ENCODE data around the gene SHROOM2.

Gene SHROOM2

GRCh38 chrX:9943420-9943819 is 157.2 kb downstream of the SHROOM2 start:
- no peak for DNase-seq (ENCODE audit: low read depth)

- no peak for DNase-seq (ENCODE audit: low read depth)
Observed at GRCh38 chrX:9947131-9947794, 161.0 kb downstream of the SHROOM2 start.

GRCh38 chrX:9948406-9948805 is 162.2 kb downstream of the SHROOM2 start:
- no peak for DNase-seq (ENCODE audit: low read depth)

GRCh38 chrX:9952300-9952699 is 166.1 kb downstream of the SHROOM2 start:
- no peak for DNase-seq (ENCODE audit: low read depth)

GRCh38 chrX:9953396-9953795 is 167.2 kb downstream of the SHROOM2 start:
- no peak for DNase-seq (ENCODE audit: low read depth)

GRCh38 chrX:9955506-9955905 is 169.3 kb downstream of the SHROOM2 start:
- DNase-seq (ENCODE audit: low read depth) = no peak

GRCh38 chrX:9957743-9958142 is 171.5 kb downstream of the SHROOM2 start:
- DNase-seq (ENCODE audit: low read depth) = no peak

GRCh38 chrX:9958183-9958582 is 172.0 kb downstream of the SHROOM2 start:
- DNase-seq (ENCODE audit: low read depth) = no peak

GRCh38 chrX:9961750-9962149 is 175.5 kb downstream of the SHROOM2 start:
- no peak for DNase-seq (ENCODE audit: low read depth)

GRCh38 chrX:9966775-9967408 is 180.7 kb downstream of the SHROOM2 start, which contains the start of gene CLDN34:
CLDN34 (plus strand) TSS chrX:9967358; CDS start chrX:9967358, 0 bp downstream.
- no peak for DNase-seq (ENCODE audit: low read depth)

GRCh38 chrX:9977635-9978034 is 191.4 kb downstream of the SHROOM2 start:
- no peak for DNase-seq (ENCODE audit: low read depth)

- no peak for DNase-seq (ENCODE audit: low read depth)
Observed at GRCh38 chrX:9980401-9980800, 194.2 kb downstream of the SHROOM2 start.

GRCh38 chrX:9980927-9981326 is 194.7 kb downstream of the SHROOM2 start:
- DNase-seq (ENCODE audit: low read depth) = no peak

- DNase-seq (ENCODE audit: low read depth) = no peak
Observed at GRCh38 chrX:9983441-9983840, 197.2 kb downstream of the SHROOM2 start.

GRCh38 chrX:9983846-9984245 is 197.6 kb downstream of the SHROOM2 start:
- no peak for DNase-seq (ENCODE audit: low read depth)

GRCh38 chrX:9988762-9989161 is 202.5 kb downstream of the SHROOM2 start:
- no peak for DNase-seq (ENCODE audit: low read depth)

- no peak for DNase-seq (ENCODE audit: low read depth)
Observed at GRCh38 chrX:9992061-9992460, 205.8 kb downstream of the SHROOM2 start.

GRCh38 chrX:9992724-9993123 is 206.5 kb downstream of the SHROOM2 start:
- no peak for DNase-seq (ENCODE audit: low read depth)

- DNase-seq (ENCODE audit: low read depth) = peak; percentile 57
Observed at GRCh38 chrX:9995855-9996339, 209.7 kb downstream of the SHROOM2 start.

GRCh38 chrX:9997041-9997440 is 210.8 kb downstream of the SHROOM2 start:
- DNase-seq (ENCODE audit: low read depth) = no peak

GRCh38 chrX:9997524-9997923 is 211.3 kb downstream of the SHROOM2 start:
- peak; percentile 55 for DNase-seq (ENCODE audit: low read depth)
